ENCODE results near the gene ZNF217. TPM values are rescaled to one million over a fixed set of nuclear protein-coding genes. Genes with fewer than 3 reads are reported as not detected.

ZNF217 gene
- total and polyA plus RNA-seq, 10 of the 15 experiments (the other 5 are each of a cell fraction or from before 2014, with no cell fraction given) = 8.5 to 76.6 (median 40.6) TPM

GRCh38 chr20:53561505-53561904 is 32.1 kb downstream of the ZNF217 start:
- no peaks in the 10 kb centered on the region for H3K79me2 ChIP-seq (ENCODE audit: control insufficient read depth, insufficient read depth, low read length)
- BruUV-seq (replicated peaks) = no TSS peak
- ChIA-PET RAD21 (ENCODE audit: unreplicated experiment) (no interaction called here), SMC1A (ENCODE audit: uncharacterized antibody, unreplicated experiment) (interaction anchor here (0.7 to 1.6 kb wide), 4 partner anchors 9 to 501 kb away, joined by 3 to 5 read pairs (median 3); no protein-coding TSS in a partner anchor), CTCF (interaction anchor here (0.6 kb wide), 1 partner anchor 636 kb away, joined by 4 read pairs; no protein-coding TSS in a partner anchor), POLR2A (no interaction called here)
- in situ Hi-C loops (cut with MboI) = loop anchor here (25.0 kb wide), 1 partner anchor 1076 kb away; no protein-coding TSS in a partner anchor
- no peak for DNase-seq (ENCODE audit: low read depth, low spot score)
- H2AFZ ChIP-seq (ENCODE audit: control insufficient read depth, low read depth, low read length) = no peak overlapping the region
- no peak overlapping the region for H3K4me2 ChIP-seq (ENCODE audit: control insufficient read depth, insufficient read depth)
- no peak for ATAC-seq
- no peaks in the 10 kb centered on the region for H3K9me3 ChIP-seq (replicated peaks; ENCODE audit: control insufficient read depth, insufficient read depth, low read length)
- no peaks in the 10 kb centered on the region for H3K27me3 ChIP-seq (replicated peaks in 1 of 2; ENCODE audit: control insufficient read depth in 2 of 2, insufficient read depth in 2 of 2, low read length in 1 of 2)
- TF ChIP-seq POU2F2 (IDR thresholded peaks at IDR 0.05; ENCODE audit: borderline replicate concordance, low read depth, low read length) (no peak), NRF1 (conservative IDR thresholded peaks at IDR 0.05; ENCODE audit: low read depth, low read length) (no peak), IRF5 (IDR thresholded peaks at IDR 0.05; ENCODE audit: borderline replicate concordance) (no peak), WRNIP1 (IDR thresholded peaks at IDR 0.05; ENCODE audit: borderline replicate concordance, low read depth, low read length) (no peak), MYB (IDR thresholded peaks at IDR 0.05; ENCODE audit: borderline replicate concordance, low read depth, low read length) (no peak), NBN (IDR thresholded peaks at IDR 0.05) (no peak), SMC3 (IDR thresholded peaks at IDR 0.05; ENCODE audit: borderline replicate concordance, low read length) (no peak), RBBP5 (conservative IDR thresholded peaks at IDR 0.05) (no peak), PAX8 (IDR thresholded peaks at IDR 0.05) (no peak), BACH1 (IDR thresholded peaks at IDR 0.05; ENCODE audit: borderline replicate concordance) (no peak), CBFB (IDR thresholded peaks at IDR 0.05; ENCODE audit: low read depth) (no peak)
- H3K27ac ChIP-seq (ENCODE audit: control insufficient read depth, insufficient read depth) = no peak overlapping the region
- H3K36me3 ChIP-seq (ENCODE audit: control insufficient read depth in 2 of 2, insufficient read depth in 2 of 2, low read length in 1 of 2) = peaks cover 0 to 9% of the 10 kb centered on the region in 2 experiments
- H4K20me1 ChIP-seq (ENCODE audit: control insufficient read depth, insufficient read depth) = no peaks in the 10 kb centered on the region
- WGBS (ENCODE audit: insufficient coverage, insufficient replicate concordance, low lambda C conversion rate, missing lambda C conversion rate) = 88% methylated on average over 5 of the region's 5 CpGs
- FAIRE-seq = no peak
- no peak overlapping the region for H3K4me3 ChIP-seq
- intact Hi-C loops (cut with micrococcal nuclease; ENCODE audit: unreplicated experiment) = no loop called here
- no peak overlapping the region for H3K9ac ChIP-seq (ENCODE audit: control insufficient read depth, insufficient read depth, low read length)
- no peaks in the 10 kb centered on the region for H3K4me1 ChIP-seq (ENCODE audit: control insufficient read depth, insufficient read depth, low read length)

All from GM12878 (cell line).